ENCODE data around the gene PRR35. TPM values are rescaled to one million over a fixed set of nuclear protein-coding genes. Genes with fewer than 3 reads are reported as not detected.

PRR35 gene
- total and polyA plus RNA-seq, 2 experiments from 2014 or later: 0.66 TPM; not detected in 1

DNA sequence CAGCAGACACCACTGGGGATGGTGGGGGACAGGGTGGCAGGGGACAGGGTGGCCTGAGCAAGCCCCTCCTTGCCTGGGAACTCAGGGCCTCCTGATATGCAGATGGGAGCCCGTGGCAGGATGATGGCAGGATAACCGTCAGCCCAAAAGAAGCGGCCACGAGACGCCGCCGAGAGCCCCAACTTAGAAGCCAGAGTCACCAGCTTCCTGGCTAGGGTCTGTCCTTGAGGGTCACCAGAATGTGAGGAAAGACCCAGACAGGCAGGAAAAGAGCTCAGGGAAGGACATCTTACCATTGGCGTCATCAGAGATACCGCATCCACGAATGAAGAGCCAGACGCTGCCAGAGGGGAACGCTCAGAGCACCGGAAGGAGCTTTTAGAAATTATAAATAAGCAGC lies 49.1 kb downstream of the PRR35 start:
- TF ChIP-seq, protein P1, sequence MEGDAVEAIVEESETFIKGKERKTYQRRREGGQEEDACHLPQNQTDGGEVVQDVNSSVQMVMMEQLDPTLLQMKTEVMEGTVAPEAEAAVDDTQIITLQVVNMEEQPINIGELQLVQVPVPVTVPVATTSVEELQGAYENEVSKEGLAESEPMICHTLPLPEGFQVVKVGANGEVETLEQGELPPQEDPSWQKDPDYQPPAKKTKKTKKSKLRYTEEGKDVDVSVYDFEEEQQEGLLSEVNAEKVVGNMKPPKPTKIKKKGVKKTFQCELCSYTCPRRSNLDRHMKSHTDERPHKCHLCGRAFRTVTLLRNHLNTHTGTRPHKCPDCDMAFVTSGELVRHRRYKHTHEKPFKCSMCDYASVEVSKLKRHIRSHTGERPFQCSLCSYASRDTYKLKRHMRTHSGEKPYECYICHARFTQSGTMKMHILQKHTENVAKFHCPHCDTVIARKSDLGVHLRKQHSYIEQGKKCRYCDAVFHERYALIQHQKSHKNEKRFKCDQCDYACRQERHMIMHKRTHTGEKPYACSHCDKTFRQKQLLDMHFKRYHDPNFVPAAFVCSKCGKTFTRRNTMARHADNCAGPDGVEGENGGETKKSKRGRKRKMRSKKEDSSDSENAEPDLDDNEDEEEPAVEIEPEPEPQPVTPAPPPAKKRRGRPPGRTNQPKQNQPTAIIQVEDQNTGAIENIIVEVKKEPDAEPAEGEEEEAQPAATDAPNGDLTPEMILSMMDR (IDR thresholded peaks at IDR 0.05; ENCODE audit: low read depth, low read length): no peak
- H3K9me3 ChIP-seq (ENCODE audit: low read depth): no peaks in the 10 kb centered on the region
- H3K27me3 ChIP-seq: no peaks in the 10 kb centered on the region
- H3K4me1 ChIP-seq (ENCODE audit: low read depth): no peaks in the 10 kb centered on the region
- H3K27ac ChIP-seq: no peak overlapping the region
- no peak overlapping the region for H3K4me3 ChIP-seq
- DNase-seq (ENCODE audit: low read depth in 1 of 2, low spot score in 1 of 2): no peak
- H3K36me3 ChIP-seq: no peaks in the 10 kb centered on the region

DNA sequence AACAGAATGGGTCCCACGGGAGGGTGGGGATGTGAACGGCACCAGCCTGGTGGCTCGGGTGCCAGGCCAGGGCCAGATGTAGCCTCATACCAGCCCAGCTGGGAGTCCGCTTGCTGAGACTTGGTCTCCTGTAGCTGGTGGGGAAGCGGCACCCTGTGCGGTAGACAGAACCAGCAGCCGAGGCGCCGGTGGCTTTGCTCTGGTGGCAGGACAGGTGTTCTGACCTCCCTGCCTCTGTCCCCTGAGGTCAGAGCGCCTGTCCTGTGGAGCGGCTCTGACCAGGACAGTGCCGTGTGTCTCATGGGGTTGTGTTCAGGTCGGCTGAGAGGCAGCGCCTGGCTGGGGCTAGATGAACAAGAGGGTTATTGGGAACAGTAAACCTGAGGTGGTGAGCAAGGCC lies 49.8 kb downstream of the PRR35 start:
- no peaks in the 10 kb centered on the region for H3K27me3 ChIP-seq

DNA sequence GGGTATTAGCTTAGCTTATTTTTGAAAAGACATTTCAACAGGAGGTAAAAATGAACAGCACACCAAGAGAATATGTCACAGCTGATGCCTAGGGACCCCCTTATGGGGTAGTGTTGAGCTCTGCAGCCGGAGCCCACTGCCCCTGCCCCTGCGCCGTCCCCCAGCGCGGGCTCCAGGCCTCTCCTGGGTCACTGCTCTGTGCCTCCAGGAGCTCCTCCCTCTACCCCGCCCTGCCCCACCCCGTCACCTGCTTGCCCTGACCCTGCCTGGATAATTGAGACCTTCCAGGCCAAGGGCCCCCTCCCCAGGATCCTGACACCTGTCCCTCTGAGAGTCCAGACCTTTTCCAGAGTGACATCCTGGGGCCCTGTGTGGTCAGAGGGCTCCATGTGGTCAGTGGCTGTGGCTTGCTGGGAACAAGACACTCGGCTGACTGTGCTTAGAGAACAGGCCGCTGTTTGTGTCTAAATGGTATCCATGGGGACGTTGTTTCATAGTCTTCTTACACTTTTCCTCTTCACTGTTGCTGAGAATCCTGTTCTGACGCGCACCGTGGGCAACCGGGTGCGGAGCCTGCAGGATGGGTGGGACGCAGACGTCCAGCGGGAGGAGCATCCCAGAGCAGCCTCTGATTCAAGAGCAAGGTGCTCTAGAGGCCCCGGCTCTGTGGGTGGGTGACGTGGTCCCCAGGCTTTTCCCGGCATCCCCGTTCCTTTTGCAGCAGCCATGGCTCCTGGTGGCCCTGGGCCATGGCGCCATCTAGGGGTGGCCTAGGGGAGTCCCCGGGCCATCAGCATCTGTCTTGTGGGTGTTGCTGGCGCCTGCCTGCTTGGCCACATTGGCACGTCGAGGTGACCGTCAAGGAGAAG lies 50.6 kb downstream of the PRR35 start:
- DNase-seq (ENCODE audit: low read depth in 1 of 2, low spot score in 1 of 2): peak in 1 of 2 donors; percentile 55
- TF ChIP-seq, protein P1 (IDR thresholded peaks at IDR 0.05; ENCODE audit: low read depth, low read length): peak; percentile 42
- H3K4me1 ChIP-seq (ENCODE audit: low read depth): no peaks in the 10 kb centered on the region
- peak overlapping the region; percentile 57 for H3K27ac ChIP-seq
- no peaks in the 10 kb centered on the region for H3K27me3 ChIP-seq
- no peaks in the 10 kb centered on the region for H3K36me3 ChIP-seq
- H3K4me3 ChIP-seq: no peak overlapping the region
- H3K9me3 ChIP-seq (ENCODE audit: low read depth): no peaks in the 10 kb centered on the region

More for the DNA sequence above, 49.8 kb downstream of the PRR35 start:
- no peaks in the 10 kb centered on the region for H3K9me3 ChIP-seq (ENCODE audit: low read depth)
- H3K27ac ChIP-seq: peak overlapping the region; percentile 57
- DNase-seq (ENCODE audit: low read depth in 1 of 2, low spot score in 1 of 2): no peak
- H3K4me1 ChIP-seq (ENCODE audit: low read depth): no peaks in the 10 kb centered on the region
- TF ChIP-seq, protein P1 (IDR thresholded peaks at IDR 0.05; ENCODE audit: low read depth, low read length): no peak
- H3K4me3 ChIP-seq: no peak overlapping the region
- no peaks in the 10 kb centered on the region for H3K36me3 ChIP-seq

DNA sequence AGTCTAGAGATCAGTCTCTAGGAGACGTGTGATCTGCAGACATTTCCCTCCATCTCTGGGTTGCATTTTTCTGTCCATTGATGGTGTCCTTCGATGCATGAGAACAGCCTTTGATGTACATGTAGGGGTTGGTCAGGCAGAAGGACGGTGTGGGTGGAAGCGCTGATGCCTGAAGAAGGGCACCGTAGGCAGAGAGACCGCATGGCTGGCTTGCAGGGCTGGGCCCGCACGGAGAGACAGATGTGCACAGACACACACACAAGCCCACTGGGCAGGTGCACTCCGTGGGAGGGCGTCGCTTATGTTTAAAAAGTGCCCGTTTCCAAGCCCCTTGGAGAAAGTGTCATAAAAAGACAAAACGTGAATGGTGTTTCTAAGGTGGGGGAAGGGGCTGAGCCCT lies 54.9 kb downstream of the PRR35 start:
- H3K27me3 ChIP-seq: no peaks in the 10 kb centered on the region
- DNase-seq (ENCODE audit: low read depth in 1 of 2, low spot score in 1 of 2): no peak
- no peaks in the 10 kb centered on the region for H3K9me3 ChIP-seq (ENCODE audit: low read depth)
- no peak overlapping the region for H3K27ac ChIP-seq
- TF ChIP-seq, protein P1 (IDR thresholded peaks at IDR 0.05; ENCODE audit: low read depth, low read length): no peak
- H3K36me3 ChIP-seq: no peaks in the 10 kb centered on the region
- no peaks in the 10 kb centered on the region for H3K4me1 ChIP-seq (ENCODE audit: low read depth)
- H3K4me3 ChIP-seq: no peak overlapping the region

Other genes with a start within 250 kb of the PRR35 start
- 29.1 and 49.7 TPM in 2 replicates for gene AXIN1, start 207.7 kb upstream of the PRR35 start, total RNA-seq
- 16.5 and 25.4 TPM in 2 replicates for gene AXIN1, start 207.7 kb upstream of the PRR35 start, polyA plus RNA-seq
- gene MRPL28, start 189.9 kb upstream of the PRR35 start, total RNA-seq: 242 and 350 TPM in 2 replicates
- gene MRPL28, start 189.9 kb upstream of the PRR35 start, polyA plus RNA-seq: 234 and 290 TPM in 2 replicates
- gene PGAP6, start 178.4 kb upstream of the PRR35 start, total RNA-seq: 135 and 167 TPM in 2 replicates
- gene PGAP6, start 178.4 kb upstream of the PRR35 start, polyA plus RNA-seq: 113 and 142 TPM in 2 replicates
- gene NME4, start 163.2 kb upstream of the PRR35 start, total RNA-seq: 352 and 452 TPM in 2 replicates
- gene NME4, start 163.2 kb upstream of the PRR35 start, polyA plus RNA-seq: 518 and 664 TPM in 2 replicates
- 48.7 and 51.5 TPM in 2 replicates for gene DECR2, start 158.5 kb upstream of the PRR35 start, total RNA-seq
- gene DECR2, start 158.5 kb upstream of the PRR35 start, polyA plus RNA-seq: 49.5 and 50.0 TPM in 2 replicates
- 61.8 and 77.1 TPM in 2 replicates for gene RAB11FIP3, start 134.7 kb upstream of the PRR35 start, total RNA-seq
- 55.3 TPM in 2 replicates for gene RAB11FIP3, start 134.7 kb upstream of the PRR35 start, polyA plus RNA-seq
- gene CAPN15, start 32.7 kb upstream of the PRR35 start, total RNA-seq: 58.2 and 63.3 TPM in 2 replicates
- gene CAPN15, start 32.7 kb upstream of the PRR35 start, polyA plus RNA-seq: 19.0 and 38.1 TPM in 2 replicates
- 3.6 and 3.9 TPM in 2 replicates for gene NHLRC4, start 6.6 kb downstream of the PRR35 start, total RNA-seq
- 2.2 and 2.6 TPM in 2 replicates for gene NHLRC4, start 6.6 kb downstream of the PRR35 start, polyA plus RNA-seq
- 124 and 126 TPM in 2 replicates for gene PIGQ, start 9.6 kb downstream of the PRR35 start, total RNA-seq
- gene PIGQ, start 9.6 kb downstream of the PRR35 start, polyA plus RNA-seq: 89.2 and 110 TPM in 2 replicates
- 40.7 and 45.9 TPM in 2 replicates for gene RAB40C, start 29.7 kb downstream of the PRR35 start, total RNA-seq
- gene RAB40C, start 29.7 kb downstream of the PRR35 start, polyA plus RNA-seq: 30.8 and 36.9 TPM in 2 replicates
- gene WFIKKN1, start 70.6 kb downstream of the PRR35 start, total RNA-seq: 85.8 and 125 TPM in 2 replicates
- gene WFIKKN1, start 70.6 kb downstream of the PRR35 start, polyA plus RNA-seq: 79.6 and 105 TPM in 2 replicates
- 196 and 201 TPM in 2 replicates for gene METTL26, start 75.9 kb downstream of the PRR35 start, total RNA-seq
- gene METTL26, start 75.9 kb downstream of the PRR35 start, polyA plus RNA-seq: 153 and 181 TPM in 2 replicates
- 123 and 144 TPM in 2 replicates for gene MCRIP2, start 81.4 kb downstream of the PRR35 start, total RNA-seq
- gene MCRIP2, start 81.4 kb downstream of the PRR35 start, polyA plus RNA-seq: 131 and 146 TPM in 2 replicates
- gene WDR90, start 89.0 kb downstream of the PRR35 start, total RNA-seq: 25.6 and 26.5 TPM in 2 replicates
- 28.1 and 32.3 TPM in 2 replicates for gene WDR90, start 89.0 kb downstream of the PRR35 start, polyA plus RNA-seq
- 251 and 305 TPM in 2 replicates for gene RHOT2, start 107.7 kb downstream of the PRR35 start, total RNA-seq
- gene RHOT2, start 107.7 kb downstream of the PRR35 start, polyA plus RNA-seq: 294 and 315 TPM in 2 replicates
- 3.6 and 12.9 TPM in 2 replicates for gene RHBDL1, start 115.3 kb downstream of the PRR35 start, total RNA-seq
- 2.6 and 4.7 TPM in 2 replicates for gene RHBDL1, start 115.3 kb downstream of the PRR35 start, polyA plus RNA-seq
- gene STUB1, start 120.0 kb downstream of the PRR35 start, total RNA-seq: 176 and 207 TPM in 2 replicates
- 219 and 269 TPM in 2 replicates for gene STUB1, start 120.0 kb downstream of the PRR35 start, polyA plus RNA-seq
- 105 and 134 TPM in 2 replicates for gene JMJD8, start 123.9 kb downstream of the PRR35 start, total RNA-seq
- 107 and 118 TPM in 2 replicates for gene JMJD8, start 123.9 kb downstream of the PRR35 start, polyA plus RNA-seq
- 17.6 and 23.3 TPM in 2 replicates for gene WDR24, start 130.0 kb downstream of the PRR35 start, total RNA-seq
- gene WDR24, start 130.0 kb downstream of the PRR35 start, polyA plus RNA-seq: 22.8 and 31.0 TPM in 2 replicates
- 0.12 and 0.74 TPM in 2 replicates for gene FBXL16, start 145.4 kb downstream of the PRR35 start, total RNA-seq
- gene FBXL16, start 145.4 kb downstream of the PRR35 start, polyA plus RNA-seq: 0.59 and 1.4 TPM in 2 replicates
- 93.9 and 186 TPM in 2 replicates for gene METRN, start 154.7 kb downstream of the PRR35 start, total RNA-seq
- gene METRN, start 154.7 kb downstream of the PRR35 start, polyA plus RNA-seq: 299 and 330 TPM in 2 replicates
- 55.1 and 62.5 TPM in 2 replicates for gene ANTKMT, start 160.8 kb downstream of the PRR35 start, total RNA-seq
- gene ANTKMT, start 160.8 kb downstream of the PRR35 start, polyA plus RNA-seq: 72.4 and 82.6 TPM in 2 replicates
- gene CCDC78, start 166.0 kb downstream of the PRR35 start, total RNA-seq: 9.7 and 16.5 TPM in 2 replicates
- gene CCDC78, start 166.0 kb downstream of the PRR35 start, polyA plus RNA-seq: 3.6 and 4.2 TPM in 2 replicates
- 31.6 and 47.5 TPM in 2 replicates for gene HAGHL, start 166.7 kb downstream of the PRR35 start, total RNA-seq
- 27.7 and 37.0 TPM in 2 replicates for gene HAGHL, start 166.7 kb downstream of the PRR35 start, polyA plus RNA-seq
- 46.2 and 67.7 TPM in 2 replicates for gene CIAO3, start 180.6 kb downstream of the PRR35 start, total RNA-seq
- 43.3 and 72.2 TPM in 2 replicates for gene CIAO3, start 180.6 kb downstream of the PRR35 start, polyA plus RNA-seq
- gene MSLN, start 200.3 kb downstream of the PRR35 start, total RNA-seq: 0.32 and 4.5 TPM in 2 replicates
- gene MSLN, start 200.3 kb downstream of the PRR35 start, polyA plus RNA-seq: not detected in 2 replicates
- gene RPUSD1, start 228.0 kb downstream of the PRR35 start, total RNA-seq: 32.2 and 36.1 TPM in 2 replicates
- 27.0 and 34.3 TPM in 2 replicates for gene RPUSD1, start 228.0 kb downstream of the PRR35 start, polyA plus RNA-seq
- gene CHTF18, start 228.2 kb downstream of the PRR35 start, total RNA-seq: 57.4 and 107 TPM in 2 replicates
- 43.6 and 58.5 TPM in 2 replicates for gene CHTF18, start 228.2 kb downstream of the PRR35 start, polyA plus RNA-seq
- gene GNG13, start 240.3 kb downstream of the PRR35 start, total RNA-seq: not detected in 2 replicates
- 0.79 TPM in 1 of 2 replicates, not detected in the other for gene GNG13, start 240.3 kb downstream of the PRR35 start, polyA plus RNA-seq

Measured in cardiac muscle cell (in vitro differentiated cells and primary cell).